NCI-H187 (cell line): Measurements from ENCODE around the gene SPATA12.

ENCODE experiments used
- DNase-seq, 2 experiments: peaks; one replicate each; lab custom pipeline; 2025; lab: John Stamatoyannopoulos, UW

SPATA12 gene, protein sequence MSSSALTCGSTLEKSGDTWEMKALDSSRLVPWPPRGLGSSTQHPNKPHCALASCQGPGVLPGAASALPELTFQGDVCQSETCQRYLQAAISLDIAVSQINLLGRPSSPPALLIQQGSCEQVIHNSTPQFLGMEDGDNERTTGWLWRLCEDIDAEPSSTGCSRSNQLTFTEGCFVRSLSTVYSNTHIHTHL

DNA sequence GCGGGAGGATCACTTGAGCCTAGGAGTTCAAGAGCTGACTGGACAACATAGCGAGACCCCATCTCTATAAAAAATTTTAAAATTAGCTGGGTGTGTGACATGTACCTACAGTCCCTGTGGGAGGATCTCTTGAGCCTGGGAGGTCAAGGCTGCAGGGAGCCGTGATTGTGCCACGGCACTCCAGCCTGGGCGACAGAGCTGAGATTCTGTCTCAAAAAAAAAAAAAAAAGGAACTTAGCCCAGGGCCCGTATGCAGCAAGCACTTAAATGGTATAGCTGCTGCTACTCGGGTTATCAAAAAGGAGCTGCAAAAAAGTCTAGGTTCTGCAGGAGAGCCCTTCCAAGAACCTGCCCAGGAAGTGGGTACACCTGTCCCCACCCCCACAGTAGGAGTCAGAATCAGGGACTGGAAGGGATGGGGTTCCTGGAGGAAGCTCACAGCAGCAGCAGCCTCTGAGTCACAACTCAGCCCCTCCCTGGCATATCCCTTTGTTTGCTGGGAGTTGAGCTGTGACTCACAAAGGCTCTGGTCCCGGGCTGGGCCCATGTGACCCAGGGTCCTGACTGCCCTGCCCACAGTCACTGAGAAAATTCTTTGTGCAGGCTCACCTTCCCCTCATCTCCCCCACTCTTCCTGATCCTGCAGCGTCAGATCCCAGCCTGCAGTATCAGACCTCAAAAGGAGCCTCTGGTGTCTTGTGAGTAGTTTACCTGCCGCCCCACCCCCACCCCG, at the start of gene SPATA12:
Gene SPATA12 (plus strand): TSS at position 576 of the 733 bp plus-strand sequence. CDS start 13,031 bp downstream, outside the sequence.
- no peak for DNase-seq

DNA sequence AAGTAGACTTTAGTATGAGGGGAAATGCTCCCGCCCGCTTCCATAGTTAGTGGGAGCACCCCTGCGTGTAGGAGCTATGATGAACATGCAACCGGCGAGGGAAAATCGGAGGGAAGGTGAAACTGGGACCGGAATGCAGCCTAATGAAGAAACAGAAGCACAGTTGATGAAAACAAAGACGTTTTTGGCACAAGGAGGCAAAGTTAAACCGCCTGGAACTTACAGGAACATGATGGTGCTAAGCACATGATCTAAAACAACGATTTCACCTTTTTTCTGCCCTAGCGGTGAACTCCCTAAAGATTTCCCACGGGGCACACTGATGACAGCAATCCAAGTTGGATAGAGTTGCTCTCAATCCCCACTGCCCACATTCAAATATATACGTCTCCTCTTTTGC, 49.4 kb upstream of the SPATA12 start:
- no peak for DNase-seq

DNA sequence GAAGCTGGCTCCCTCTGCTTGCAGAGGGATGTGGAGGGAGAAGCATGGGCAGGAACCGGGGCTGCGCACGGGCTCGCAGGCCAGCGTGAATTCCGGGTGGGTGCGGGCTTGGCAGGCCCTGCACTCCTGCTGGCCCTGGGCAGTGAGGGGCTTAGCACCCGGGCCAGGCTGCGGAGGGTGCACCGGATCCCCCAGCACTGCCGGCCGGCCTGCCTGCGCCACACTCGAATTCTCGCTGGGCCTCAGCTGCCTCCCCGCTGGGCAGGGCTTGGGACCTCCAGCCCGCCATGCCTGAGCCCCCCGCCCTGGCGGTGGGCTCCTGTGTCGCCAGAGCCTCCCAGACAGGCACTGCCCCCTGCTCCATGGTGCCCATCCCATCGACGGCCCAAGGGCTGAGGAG, 47.6 kb upstream of the SPATA12 start:
- no peak for DNase-seq

GRCh38 chr3:57015350-57015729, 45.1 kb upstream of the SPATA12 start:
- no peak for DNase-seq

GRCh38 chr3:57015912-57016311, 44.6 kb upstream of the SPATA12 start:
- no peak for DNase-seq

DNA sequence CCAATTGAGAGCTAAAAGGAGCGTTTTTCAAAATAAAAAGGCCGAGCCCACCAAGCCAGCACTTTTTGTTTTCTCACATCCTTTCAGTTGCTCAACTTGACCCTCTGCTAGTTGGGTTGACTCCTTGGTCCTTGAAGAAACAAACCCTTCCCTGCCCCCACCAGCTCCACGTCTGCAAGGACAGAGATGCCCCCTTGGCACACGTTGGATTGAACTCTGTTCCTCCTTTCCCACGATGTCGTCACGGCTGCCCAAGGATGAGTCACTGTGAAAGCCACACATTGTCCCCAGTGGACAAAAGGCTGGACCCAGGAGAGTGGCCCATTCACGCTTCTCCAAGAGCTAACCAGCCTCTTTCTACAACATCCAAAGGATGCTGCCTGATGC, 43.0 kb upstream of the SPATA12 start:
- no peak for DNase-seq

GRCh38 chr3:57018246-57018645, 42.2 kb upstream of the SPATA12 start:
- no peak for DNase-seq

DNA sequence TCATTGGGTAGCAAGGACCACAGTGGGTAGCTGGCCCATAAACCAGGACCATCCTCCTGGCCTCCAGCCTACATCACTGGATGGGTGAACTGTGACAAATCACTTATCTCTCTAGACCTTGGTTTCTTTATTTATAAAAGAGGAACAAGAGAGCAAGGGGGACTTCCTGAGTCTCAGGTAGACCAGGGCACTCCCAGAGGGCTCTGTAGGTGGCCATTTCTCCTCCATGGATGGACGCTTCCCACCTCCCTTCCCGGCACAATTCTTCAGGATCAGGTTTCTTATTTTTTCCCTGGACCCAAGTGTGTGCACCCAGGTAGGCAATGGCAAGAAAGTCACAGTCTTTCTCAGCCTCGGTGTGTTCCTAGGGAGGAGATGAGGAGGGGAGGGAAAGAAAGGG, 41.4 kb upstream of the SPATA12 start:
- DNase-seq: no peak

DNA sequence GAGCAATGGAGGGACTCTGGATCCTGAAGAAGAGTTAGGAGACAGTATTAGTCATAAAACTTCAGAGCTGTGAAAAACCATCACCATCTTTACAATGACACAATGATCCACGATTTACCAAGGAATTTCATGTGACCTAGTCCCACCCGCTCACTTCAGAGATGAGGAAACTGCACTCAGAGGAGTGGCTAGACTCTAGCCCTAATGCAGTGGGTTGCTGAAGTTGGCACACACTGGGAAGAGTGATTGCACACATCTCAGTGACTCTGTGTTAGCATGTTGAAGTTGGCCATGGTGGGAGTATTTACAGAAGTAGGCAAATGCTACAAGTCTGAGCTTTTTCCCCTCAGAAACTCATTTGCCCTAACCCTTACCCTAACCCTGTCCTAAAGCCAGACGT, 35.2 kb upstream of the SPATA12 start:
- no peak for DNase-seq

DNA sequence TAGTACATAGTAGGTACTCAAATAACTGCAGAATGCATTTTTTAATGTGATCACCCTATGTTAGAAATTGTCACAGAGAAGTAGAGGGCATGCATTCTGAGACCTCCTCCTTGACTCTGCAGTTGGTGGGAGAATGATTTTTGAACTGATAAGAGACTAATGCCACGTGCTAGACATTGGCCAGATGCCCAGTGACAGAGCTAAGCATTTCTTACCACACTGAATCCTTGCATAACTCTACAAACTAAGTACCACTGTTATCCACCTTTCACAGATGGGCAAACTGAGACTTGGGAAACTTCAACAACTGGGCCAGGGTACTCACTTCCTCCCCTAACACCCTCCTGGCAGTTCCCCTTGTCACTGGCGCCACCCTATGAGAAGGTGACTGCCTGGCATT, 33.5 kb upstream of the SPATA12 start:
- no peak for DNase-seq

DNA sequence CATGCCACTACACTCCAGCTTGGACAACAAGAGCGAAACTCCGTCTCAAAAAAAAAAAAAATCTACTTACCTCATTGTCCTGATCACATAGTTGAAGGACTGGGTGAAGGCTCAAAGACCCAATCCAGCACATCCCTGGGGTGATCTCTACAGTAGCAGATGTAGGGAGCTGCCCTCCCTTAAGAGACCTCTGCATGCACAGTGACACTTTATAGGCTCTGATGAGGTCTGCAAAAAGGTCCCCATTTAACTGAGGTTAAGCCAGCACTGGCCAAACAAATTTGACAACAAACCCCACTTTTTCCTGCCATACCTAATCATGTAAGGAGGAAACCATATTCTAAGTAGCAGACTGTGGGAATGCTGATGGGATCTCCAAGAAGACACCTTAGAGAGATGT, 31.1 kb upstream of the SPATA12 start:
- DNase-seq: no peak

DNA sequence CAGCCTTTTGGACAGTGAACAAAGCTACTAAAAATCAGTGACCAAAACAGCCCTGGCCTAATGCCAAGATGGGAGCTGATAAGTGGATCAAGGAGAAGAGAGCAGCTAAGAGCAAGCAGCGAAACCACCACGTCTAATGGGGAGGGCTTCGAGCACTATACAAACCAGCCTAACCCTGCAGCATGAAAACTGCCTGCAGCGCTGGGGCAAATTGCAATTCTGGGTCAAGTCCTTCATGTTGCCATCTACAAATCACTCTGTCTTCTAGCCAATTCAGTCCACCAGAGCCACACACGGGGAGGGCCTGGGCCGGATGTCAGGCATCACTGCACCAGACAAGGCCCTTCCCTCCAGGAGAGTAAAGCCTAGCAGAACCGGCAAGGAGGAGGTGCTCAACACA, 30.5 kb upstream of the SPATA12 start:
- peak; percentile 47 to 51 for DNase-seq

DNA sequence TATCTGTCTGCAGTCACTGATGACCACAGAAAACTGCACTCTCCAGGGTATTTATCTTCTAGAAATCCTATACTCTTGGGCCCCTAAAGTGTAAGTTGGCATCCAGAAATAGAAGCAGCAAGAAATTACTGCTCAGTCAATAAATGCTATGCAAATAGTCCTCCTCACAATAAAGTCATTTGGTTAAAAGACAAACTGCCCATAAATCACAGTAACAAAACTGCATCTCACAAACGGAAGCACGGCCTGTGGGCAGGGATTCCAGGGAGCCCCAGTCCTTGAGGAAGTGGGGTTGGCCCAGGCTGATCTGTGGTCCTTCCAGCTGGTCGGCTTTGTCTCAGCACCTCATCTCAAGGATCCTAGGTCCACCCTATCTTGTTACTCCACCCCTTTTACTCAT, 29.7 kb upstream of the SPATA12 start:
- DNase-seq: no peak

GRCh38 chr3:57031631-57032541, 28.6 kb upstream of the SPATA12 start:
- DNase-seq: no peak

DNA sequence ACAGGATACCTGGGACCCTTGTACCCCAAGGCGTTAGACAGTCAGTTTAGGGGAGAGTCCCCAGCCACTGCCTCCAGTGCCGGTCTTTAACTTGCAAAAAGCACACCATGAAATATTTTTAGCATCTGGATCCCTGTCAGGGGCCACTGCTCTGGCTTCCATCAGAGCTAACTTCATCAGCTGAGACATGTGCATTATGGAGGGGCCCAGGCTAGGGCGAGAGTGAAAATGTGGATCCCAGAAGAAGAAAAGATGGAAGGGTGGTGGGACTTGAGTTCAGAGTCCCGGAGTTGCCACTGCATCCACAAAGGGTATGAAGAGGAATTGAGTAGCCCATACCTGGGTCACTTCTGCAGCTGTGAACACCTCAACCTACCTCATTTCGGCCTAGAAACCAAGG, 23.5 kb upstream of the SPATA12 start:
- DNase-seq: no peak

DNA sequence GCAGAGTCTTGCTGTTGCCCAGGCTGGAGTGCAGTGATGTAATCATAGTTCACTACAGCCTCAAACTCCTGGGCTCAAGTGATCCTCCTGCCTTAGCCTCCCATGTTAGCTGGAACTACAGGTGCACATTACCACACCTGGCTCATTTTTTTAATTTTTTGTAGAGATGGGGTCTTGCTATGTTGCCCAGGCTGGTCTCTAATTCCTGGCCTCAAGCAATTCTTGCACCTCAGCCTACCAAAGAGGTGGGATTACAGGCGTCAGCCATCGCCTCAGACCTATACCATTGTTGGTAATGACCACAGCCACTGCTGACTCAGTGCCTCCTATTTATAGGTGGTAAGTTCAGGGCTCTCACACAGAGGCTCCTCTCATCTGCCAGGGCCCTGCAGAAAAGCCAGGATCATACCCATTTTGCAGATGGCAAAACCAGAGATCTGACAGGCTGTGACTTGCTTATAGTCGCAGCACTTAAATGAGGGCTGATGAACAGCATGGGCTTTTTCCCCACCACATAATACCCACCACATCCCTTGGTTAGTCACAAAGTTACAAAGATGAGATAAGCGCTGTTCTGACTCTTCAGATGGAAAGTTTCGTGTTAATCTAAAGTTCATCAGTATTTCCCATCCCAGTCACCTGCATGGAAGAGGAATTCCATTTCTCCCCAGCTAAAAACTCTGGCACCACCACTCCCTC, 21.8 kb upstream of the SPATA12 start:
- DNase-seq: no peak

- DNase-seq: no peak
Measured at GRCh38 chr3:57041674-57042073, 18.8 kb upstream of the SPATA12 start.

GRCh38 chr3:57043518-57043917, 16.9 kb upstream of the SPATA12 start:
- DNase-seq: no peak

- DNase-seq: no peak
Measured at GRCh38 chr3:57046101-57046765, 14.2 kb upstream of the SPATA12 start.

DNA sequence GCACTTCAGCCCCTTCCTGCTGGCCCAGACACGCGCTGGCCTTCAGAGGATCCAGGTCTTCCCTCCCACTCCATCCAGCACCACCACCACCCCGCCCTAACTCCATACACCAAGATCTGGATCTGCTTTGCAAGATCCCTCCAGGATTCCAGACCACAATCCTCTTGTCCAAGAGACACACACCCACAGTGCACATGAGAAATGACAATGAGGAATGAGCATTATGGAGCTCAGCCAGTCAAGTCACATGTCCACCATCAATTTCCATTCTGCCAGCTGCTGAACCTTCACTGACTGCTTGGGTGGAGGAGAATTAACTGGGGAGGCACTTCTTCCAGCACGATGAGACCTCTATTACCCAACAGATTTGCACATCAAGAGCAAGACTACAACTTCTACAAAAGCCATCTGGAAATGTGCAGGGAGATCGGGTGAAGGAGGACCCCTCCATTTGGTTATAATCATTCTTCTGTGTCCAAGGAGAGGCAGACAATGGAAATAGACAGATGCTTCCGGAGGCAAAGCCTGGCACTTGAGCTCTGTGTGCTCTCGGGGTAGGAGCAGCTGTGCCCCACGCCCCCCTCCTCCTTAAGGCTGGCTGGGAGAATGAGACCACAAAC, 12.3 kb upstream of the SPATA12 start:
- peak; percentile 44 to 73 for DNase-seq

DNA sequence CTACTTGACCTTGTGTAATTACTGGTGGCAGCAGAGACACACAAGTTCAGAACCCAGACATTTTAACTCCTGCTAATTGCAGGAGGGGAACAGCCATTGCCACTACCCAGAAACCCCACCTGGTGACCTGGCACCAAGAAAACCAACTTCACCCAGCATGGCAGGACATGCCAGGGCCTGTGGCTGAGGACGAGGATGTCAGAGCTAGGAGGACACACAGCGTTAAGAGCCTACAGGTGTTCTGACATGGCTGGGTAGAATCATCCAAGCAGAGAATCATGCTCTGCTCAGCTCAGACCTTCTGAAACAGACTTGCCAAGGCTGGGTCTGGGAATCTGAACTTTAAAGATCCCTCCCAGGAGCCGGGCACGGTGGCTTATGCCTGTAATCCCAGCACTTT, 11.7 kb upstream of the SPATA12 start:
- DNase-seq: peak; percentile 40 to 65
